GM12872 (cell line): ENCODE data around the gene CENPH.

ENCODE experiments used
- TF ChIP-seq, protein P1 (sequence below): IDR thresholded peaks from 3 replicates; pipeline ENCODE4 v1.5.1; 2011; ENCODE audit warnings: low read depth, mild to moderate bottlenecking, low read length, moderate library complexity; ENCODE audit not compliant: insufficient read depth

The CENPH gene

GRCh38 chr5:69187342-69187741 lies 2.0 kb upstream of the CENPH start:
- TF ChIP-seq, protein P1, sequence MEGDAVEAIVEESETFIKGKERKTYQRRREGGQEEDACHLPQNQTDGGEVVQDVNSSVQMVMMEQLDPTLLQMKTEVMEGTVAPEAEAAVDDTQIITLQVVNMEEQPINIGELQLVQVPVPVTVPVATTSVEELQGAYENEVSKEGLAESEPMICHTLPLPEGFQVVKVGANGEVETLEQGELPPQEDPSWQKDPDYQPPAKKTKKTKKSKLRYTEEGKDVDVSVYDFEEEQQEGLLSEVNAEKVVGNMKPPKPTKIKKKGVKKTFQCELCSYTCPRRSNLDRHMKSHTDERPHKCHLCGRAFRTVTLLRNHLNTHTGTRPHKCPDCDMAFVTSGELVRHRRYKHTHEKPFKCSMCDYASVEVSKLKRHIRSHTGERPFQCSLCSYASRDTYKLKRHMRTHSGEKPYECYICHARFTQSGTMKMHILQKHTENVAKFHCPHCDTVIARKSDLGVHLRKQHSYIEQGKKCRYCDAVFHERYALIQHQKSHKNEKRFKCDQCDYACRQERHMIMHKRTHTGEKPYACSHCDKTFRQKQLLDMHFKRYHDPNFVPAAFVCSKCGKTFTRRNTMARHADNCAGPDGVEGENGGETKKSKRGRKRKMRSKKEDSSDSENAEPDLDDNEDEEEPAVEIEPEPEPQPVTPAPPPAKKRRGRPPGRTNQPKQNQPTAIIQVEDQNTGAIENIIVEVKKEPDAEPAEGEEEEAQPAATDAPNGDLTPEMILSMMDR, result no peak

- TF ChIP-seq, protein P1, result no peak
These were observed 597 bp upstream of the CENPH start for GRCh38 chr5:69188811-69189161.

- TF ChIP-seq, protein P1, result no peak
These were observed 13.1 kb downstream of the CENPH start for GRCh38 chr5:69202497-69202896.

- TF ChIP-seq, protein P1, result no peak
These were observed 17.3 kb downstream of the CENPH start for GRCh38 chr5:69206528-69207190.

- TF ChIP-seq, protein P1, result no peak
These were observed 20.2 kb downstream of the CENPH start for GRCh38 chr5:69209602-69210001.

DNA sequence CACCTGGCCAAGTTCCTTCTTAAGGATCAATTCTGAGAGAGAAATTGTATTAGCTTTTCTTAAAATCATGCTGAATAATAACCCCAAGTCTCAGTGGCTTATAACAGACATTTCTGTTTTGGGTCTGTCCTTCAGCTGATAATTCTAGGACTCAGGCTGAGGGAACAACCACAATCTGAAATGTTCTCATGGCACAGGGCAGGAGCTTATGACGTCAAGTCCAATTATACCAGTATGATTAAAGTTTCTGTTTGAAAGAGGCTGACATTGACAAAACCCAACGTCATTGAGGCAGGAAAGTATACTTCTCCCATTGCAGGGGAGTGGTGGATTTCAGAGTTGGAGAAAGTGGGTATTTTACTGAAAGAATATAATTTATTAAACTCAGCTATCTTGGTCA lies 21.8 kb downstream of the CENPH start:
- TF ChIP-seq, protein P1, result no peak

DNA sequence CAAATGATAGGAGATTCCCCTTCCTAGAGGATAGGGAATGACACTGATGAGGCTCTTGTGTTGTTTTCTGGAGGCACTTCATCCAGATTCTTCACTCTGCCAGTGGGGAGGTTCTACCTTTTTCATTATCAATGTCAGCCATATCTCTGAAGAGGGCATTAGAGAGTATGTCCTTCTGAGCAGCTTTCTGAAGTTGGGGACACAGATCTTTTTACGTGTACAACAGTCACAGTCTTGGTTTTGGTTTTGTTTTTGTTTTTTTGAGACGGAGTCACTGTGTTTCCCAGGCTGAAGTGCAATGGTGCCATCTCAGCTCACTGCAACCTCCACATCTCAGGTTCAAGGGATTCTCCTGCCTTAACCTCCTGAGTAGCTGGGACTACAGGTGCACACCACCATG lies 22.6 kb downstream of the CENPH start:
- TF ChIP-seq, protein P1, result no peak
